CD4-positive, alpha-beta T cell treated with Interleukin-17A for 4 hours (primary cell): ENCODE measurements around the gene ZCCHC2.

Source experiments
- DNase-seq: peaks from one replicate; pipeline ENCODE4 v3.0.0-alpha.2; 2020; ENCODE audit warnings: mixed read lengths

ZCCHC2 gene

GRCh38 chr18:62611453-62612288, 88.8 kb downstream of the ZCCHC2 start:
- DNase-seq: no peak

- no peak for DNase-seq
Measured at GRCh38 chr18:62612289-62612645, 89.4 kb downstream of the ZCCHC2 start.

GRCh38 chr18:62612776-62613175, 90.0 kb downstream of the ZCCHC2 start:
- no peak for DNase-seq

- DNase-seq: no peak
Measured at GRCh38 chr18:62614494-62614893, 91.7 kb downstream of the ZCCHC2 start.

- DNase-seq: no peak
Measured at GRCh38 chr18:62616331-62616805, 93.5 kb downstream of the ZCCHC2 start.

- no peak for DNase-seq
Measured at GRCh38 chr18:62617793-62618591, 95.2 kb downstream of the ZCCHC2 start.

- DNase-seq: no peak
Measured at GRCh38 chr18:62618735-62619134, 95.9 kb downstream of the ZCCHC2 start.

- no peak for DNase-seq
Measured at GRCh38 chr18:62621546-62621945, 98.7 kb downstream of the ZCCHC2 start.

- DNase-seq: no peak
Measured at GRCh38 chr18:62625019-62625418, 102.2 kb downstream of the ZCCHC2 start.
